Stimulated activated memory B cell treated with anti-CD40 and anti-IgM and Interleukin-4, amounts not matched to agents 10 μg/mL and 1 μg/mL and 100 μg/mL, for 72 hours (primary cell): ENCODE data around the gene MND1.
A peak's percentile ranks its signal among the peaks of the same experiment; 100 is the strongest.

Experiments used
- ATAC-seq: fragments of 150-1000 bp; cut with Tn5 transposase; 2 replicates; pipeline ENCODE4 v1.10.0; 2021
- H3K27ac Mint-ChIP-seq: one replicate; pipeline ENCODE4 v1.8.0; 2022; ENCODE audit warnings: mild to moderate bottlenecking, mixed read lengths
- H3K27me3 Mint-ChIP-seq: one replicate; pipeline ENCODE4 v1.8.0; 2022; ENCODE audit warnings: mixed read lengths
- H3K36me3 Mint-ChIP-seq: one replicate; pipeline ENCODE4 v1.8.0; 2022; ENCODE audit warnings: mixed read lengths
- H3K4me1 Mint-ChIP-seq: one replicate; pipeline ENCODE4 v1.8.0; 2022; ENCODE audit warnings: mixed read lengths
- H3K4me3 Mint-ChIP-seq: one replicate; pipeline ENCODE4 v1.8.0; 2022; ENCODE audit warnings: mild to moderate bottlenecking, moderate library complexity, mixed read lengths
- H3K9me3 Mint-ChIP-seq: one replicate; pipeline ENCODE4 v1.8.0; 2022; ENCODE audit warnings: mixed read lengths

MND1 gene

GRCh38 chr4:153344131-153345011 lies at the start of gene MND1:
Gene MND1 (plus strand): TSS chr4:153344688. CDS start chr4:153344738, 50 bp downstream.
- peak within 1 kb of the TSS; percentile 93 for H3K4me3 Mint-ChIP-seq
- H3K27ac Mint-ChIP-seq, result peak within 1 kb of the TSS; percentile 53
- ATAC-seq, result peak; percentile 95
- no peaks in the 10 kb centered on the region for H3K9me3 Mint-ChIP-seq
- H3K4me1 Mint-ChIP-seq, result peaks cover 46% of the 10 kb centered on the region
- no peaks in the 10 kb centered on the region for H3K27me3 Mint-ChIP-seq
- H3K36me3 Mint-ChIP-seq, result no peaks in the 10 kb centered on the region

DNA sequence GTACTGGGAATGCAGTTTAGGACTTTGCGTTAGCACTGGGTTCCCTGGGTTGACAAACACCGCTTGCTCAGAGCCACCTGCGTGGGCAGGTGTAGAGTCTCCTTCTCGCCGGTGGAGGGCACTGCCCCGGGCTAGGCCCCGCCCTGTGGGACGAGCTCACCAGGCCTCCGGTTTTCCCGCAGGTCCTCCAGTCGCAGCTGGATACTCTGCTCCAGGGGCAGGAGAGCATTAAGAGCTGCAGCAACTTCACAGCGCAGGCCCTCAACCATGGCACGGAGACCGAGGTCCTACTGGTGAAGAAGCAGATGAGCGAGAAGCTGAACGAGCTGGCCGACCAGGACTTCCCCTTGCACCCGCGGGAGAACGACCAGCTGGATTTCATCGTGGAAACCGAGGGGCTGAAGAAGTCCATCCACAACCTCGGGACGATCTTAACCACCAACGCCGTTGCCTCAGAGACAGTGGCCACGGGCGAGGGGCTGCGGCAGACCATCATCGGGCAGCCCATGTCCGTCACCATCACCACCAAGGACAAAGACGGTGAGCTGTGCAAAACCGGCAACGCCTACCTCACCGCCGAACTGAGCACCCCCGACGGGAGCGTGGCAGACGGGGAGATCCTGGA lies 49.2 kb upstream of the MND1 start:
- Mint-ChIP-seq H3K4me1 (no peaks in the 10 kb centered on the region), H3K9me3 (peaks cover 7% of the 10 kb centered on the region), H3K27ac (no peak overlapping the region), H3K4me3 (no peak overlapping the region), H3K27me3 (no peaks in the 10 kb centered on the region), H3K36me3 (peaks cover 20% of the 10 kb centered on the region)
- no peak for ATAC-seq

- ATAC-seq, result no peak
- peaks cover 26% of the 10 kb centered on the region for H3K36me3 Mint-ChIP-seq
- H3K4me3 Mint-ChIP-seq, result no peak overlapping the region
- H3K9me3 Mint-ChIP-seq, result peaks cover 7% of the 10 kb centered on the region
- no peaks in the 10 kb centered on the region for H3K27me3 Mint-ChIP-seq
- H3K27ac Mint-ChIP-seq, result no peak overlapping the region
- H3K4me1 Mint-ChIP-seq, result no peaks in the 10 kb centered on the region
Measured at GRCh38 chr4:153296040-153296823, 48.3 kb upstream of the MND1 start.

- H3K36me3 Mint-ChIP-seq, result peaks cover 34% of the 10 kb centered on the region
- no peaks in the 10 kb centered on the region for H3K4me1 Mint-ChIP-seq
- ATAC-seq, result no peak
- H3K9me3 Mint-ChIP-seq, result peaks cover 7% of the 10 kb centered on the region
- no peaks in the 10 kb centered on the region for H3K27me3 Mint-ChIP-seq
- no peak overlapping the region for H3K27ac Mint-ChIP-seq
- no peak overlapping the region for H3K4me3 Mint-ChIP-seq
Measured at GRCh38 chr4:153297116-153297515, 47.4 kb upstream of the MND1 start.

DNA sequence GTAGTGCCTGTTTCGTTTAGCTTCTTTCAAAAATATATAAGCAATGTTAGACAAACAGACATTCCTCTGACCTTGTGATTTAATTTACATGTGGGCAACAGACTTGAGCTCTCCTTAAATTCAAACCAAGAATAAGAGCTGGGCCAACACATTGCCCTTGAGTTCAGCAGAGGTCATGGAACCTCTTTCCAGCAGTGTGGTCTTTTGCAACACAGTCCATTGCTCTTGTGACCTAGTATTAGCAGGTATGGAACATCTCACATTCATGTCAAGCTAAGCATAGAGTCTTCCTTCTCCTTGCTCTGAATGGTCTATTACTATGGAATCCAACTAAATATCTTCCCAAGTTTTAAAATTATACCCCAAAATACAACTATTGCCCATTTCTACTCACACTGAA lies 33.7 kb upstream of the MND1 start:
- Mint-ChIP-seq H3K27me3 (no peaks in the 10 kb centered on the region), H3K4me1 (no peaks in the 10 kb centered on the region), H3K36me3 (peaks cover 6% of the 10 kb centered on the region), H3K27ac (no peak overlapping the region), H3K9me3 (peaks cover 3% of the 10 kb centered on the region), H3K4me3 (no peak overlapping the region)
- ATAC-seq, result no peak

DNA sequence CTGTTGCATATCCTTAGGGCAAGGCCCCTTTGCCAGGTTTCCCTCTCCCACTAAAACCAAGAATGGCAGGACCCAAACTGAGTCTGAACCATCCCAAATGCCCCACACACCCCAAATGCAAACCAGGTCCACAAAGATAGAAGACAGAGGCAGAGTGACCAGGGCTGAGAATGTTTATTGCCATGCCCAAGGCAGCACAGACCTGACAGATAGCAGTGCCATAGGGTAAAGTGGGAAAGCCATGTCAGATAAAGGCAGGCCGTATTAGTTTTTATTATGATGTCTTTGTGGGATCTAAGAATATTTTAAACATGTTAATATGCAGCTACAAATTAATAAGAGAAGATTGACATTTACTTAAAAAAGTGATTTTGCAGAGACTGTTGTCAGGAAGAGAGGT lies 29.6 kb upstream of the MND1 start:
- no peaks in the 10 kb centered on the region for H3K4me1 Mint-ChIP-seq
- no peak for ATAC-seq
- H3K27ac Mint-ChIP-seq, result no peak overlapping the region
- no peak overlapping the region for H3K4me3 Mint-ChIP-seq
- peaks cover 3% of the 10 kb centered on the region for H3K9me3 Mint-ChIP-seq
- H3K27me3 Mint-ChIP-seq, result no peaks in the 10 kb centered on the region
- peaks cover 6% of the 10 kb centered on the region for H3K36me3 Mint-ChIP-seq

- Mint-ChIP-seq H3K27ac (no peak overlapping the region), H3K36me3 (peaks cover 5% of the 10 kb centered on the region), H3K9me3 (no peaks in the 10 kb centered on the region), H3K4me3 (no peak overlapping the region), H3K27me3 (no peaks in the 10 kb centered on the region), H3K4me1 (no peaks in the 10 kb centered on the region)
- peak; percentile 62 for ATAC-seq
Measured at GRCh38 chr4:153318696-153319320, 25.7 kb upstream of the MND1 start.

- H3K27ac Mint-ChIP-seq, result no peak overlapping the region
- ATAC-seq, result no peak
- H3K9me3 Mint-ChIP-seq, result no peaks in the 10 kb centered on the region
- H3K4me3 Mint-ChIP-seq, result no peak overlapping the region
- no peaks in the 10 kb centered on the region for H3K4me1 Mint-ChIP-seq
- H3K36me3 Mint-ChIP-seq, result peaks cover 5% of the 10 kb centered on the region
- H3K27me3 Mint-ChIP-seq, result peaks cover 9% of the 10 kb centered on the region
Measured at GRCh38 chr4:153322791-153323190, 21.7 kb upstream of the MND1 start.

DNA sequence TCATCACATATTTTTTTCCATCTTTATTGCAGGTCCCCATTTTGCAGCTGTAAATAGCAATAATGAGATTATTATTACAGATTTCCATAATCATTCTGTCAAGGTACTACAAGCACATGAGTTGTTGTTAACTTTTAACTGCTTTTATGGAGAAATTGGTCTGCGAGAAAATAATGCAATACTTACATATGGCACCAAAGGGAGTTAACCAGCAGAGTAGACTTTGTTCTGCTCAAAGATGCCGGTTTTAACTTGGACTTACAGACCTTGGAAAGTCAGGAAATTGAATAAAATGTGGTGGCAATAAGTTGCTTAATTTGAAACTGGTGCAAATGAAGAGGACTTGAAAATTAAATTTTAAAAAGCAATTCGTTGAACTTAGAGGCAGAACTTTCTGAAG lies 20.4 kb upstream of the MND1 start:
- Mint-ChIP-seq H3K27me3 (peaks cover 9% of the 10 kb centered on the region), H3K9me3 (no peaks in the 10 kb centered on the region), H3K36me3 (peaks cover 5% of the 10 kb centered on the region), H3K4me1 (no peaks in the 10 kb centered on the region), H3K4me3 (no peak overlapping the region), H3K27ac (no peak overlapping the region)
- ATAC-seq, result no peak

- H3K36me3 Mint-ChIP-seq, result peaks cover 5% of the 10 kb centered on the region
- ATAC-seq, result no peak
- H3K27me3 Mint-ChIP-seq, result peaks cover 9% of the 10 kb centered on the region
- no peaks in the 10 kb centered on the region for H3K4me1 Mint-ChIP-seq
- no peak overlapping the region for H3K4me3 Mint-ChIP-seq
- no peaks in the 10 kb centered on the region for H3K9me3 Mint-ChIP-seq
- no peak overlapping the region for H3K27ac Mint-ChIP-seq
Measured at GRCh38 chr4:153325558-153325957, 18.9 kb upstream of the MND1 start.

GRCh38 chr4:153326513-153326912 lies 18.0 kb upstream of the MND1 start:
- ATAC-seq, result no peak
- Mint-ChIP-seq H3K27me3 (peaks cover 9% of the 10 kb centered on the region), H3K9me3 (no peaks in the 10 kb centered on the region), H3K36me3 (no peaks in the 10 kb centered on the region), H3K4me1 (no peaks in the 10 kb centered on the region), H3K27ac (no peak overlapping the region), H3K4me3 (no peak overlapping the region)

DNA sequence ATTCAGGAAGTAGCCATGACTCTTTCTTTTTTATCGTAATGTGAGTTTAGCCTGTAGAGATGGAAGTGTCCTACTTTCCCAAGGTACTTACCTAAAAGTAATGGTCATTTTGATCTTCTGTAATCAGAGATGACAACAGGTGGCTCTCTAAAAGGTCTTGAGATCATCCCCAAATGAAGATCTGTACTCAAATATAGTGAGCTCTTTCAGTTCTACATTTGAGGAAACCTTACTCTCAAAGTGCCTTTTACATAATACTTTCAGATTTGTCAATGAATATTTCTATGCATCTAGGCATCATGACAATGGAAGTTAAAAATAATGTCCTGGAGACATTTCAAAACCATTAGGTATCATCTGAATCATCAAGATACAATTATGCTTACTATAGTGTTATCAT lies 17.2 kb upstream of the MND1 start:
- Mint-ChIP-seq H3K27me3 (peaks cover 9% of the 10 kb centered on the region), H3K4me3 (no peak overlapping the region), H3K9me3 (no peaks in the 10 kb centered on the region), H3K27ac (no peak overlapping the region), H3K4me1 (no peaks in the 10 kb centered on the region), H3K36me3 (no peaks in the 10 kb centered on the region)
- ATAC-seq, result no peak

DNA sequence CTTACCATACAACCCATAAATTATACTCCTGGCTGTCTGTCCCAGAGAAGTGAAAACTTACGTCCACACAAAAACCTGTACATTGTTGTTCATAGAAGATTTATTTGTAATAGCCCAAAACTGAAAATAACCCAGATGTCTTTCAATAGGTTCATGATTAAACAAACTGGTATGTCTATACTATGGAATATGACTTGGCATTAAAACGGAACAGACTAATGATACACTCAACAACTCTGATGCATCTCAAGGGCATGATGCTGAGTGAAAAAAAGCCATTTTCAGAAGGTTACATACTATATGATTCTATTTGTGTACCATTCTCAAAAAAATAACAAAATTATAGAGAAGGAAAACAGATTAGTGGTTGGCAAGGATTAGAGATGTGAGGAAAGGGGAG lies 11.6 kb upstream of the MND1 start:
- no peaks in the 10 kb centered on the region for H3K36me3 Mint-ChIP-seq
- H3K9me3 Mint-ChIP-seq, result no peaks in the 10 kb centered on the region
- no peak overlapping the region for H3K27ac Mint-ChIP-seq
- H3K4me3 Mint-ChIP-seq, result no peak overlapping the region
- no peaks in the 10 kb centered on the region for H3K27me3 Mint-ChIP-seq
- no peaks in the 10 kb centered on the region for H3K4me1 Mint-ChIP-seq
- ATAC-seq, result no peak

GRCh38 chr4:153333874-153334273 lies 10.6 kb upstream of the MND1 start:
- H3K27ac Mint-ChIP-seq, result no peak overlapping the region
- H3K4me1 Mint-ChIP-seq, result no peaks in the 10 kb centered on the region
- no peak for ATAC-seq
- H3K4me3 Mint-ChIP-seq, result no peak overlapping the region
- H3K27me3 Mint-ChIP-seq, result no peaks in the 10 kb centered on the region
- no peaks in the 10 kb centered on the region for H3K36me3 Mint-ChIP-seq
- H3K9me3 Mint-ChIP-seq, result no peaks in the 10 kb centered on the region

- Mint-ChIP-seq H3K36me3 (no peaks in the 10 kb centered on the region), H3K27ac (no peak overlapping the region), H3K4me3 (no peak overlapping the region), H3K4me1 (no peaks in the 10 kb centered on the region), H3K27me3 (no peaks in the 10 kb centered on the region), H3K9me3 (no peaks in the 10 kb centered on the region)
- no peak for ATAC-seq
Measured at GRCh38 chr4:153335665-153336064, 8.8 kb upstream of the MND1 start.
